Measurements from ENCODE around the gene OR5K4. TPM values are rescaled to one million over a fixed set of nuclear protein-coding genes. Genes with fewer than 3 reads are reported as not detected.
A peak's percentile ranks its signal among the peaks of the same experiment; 100 is the strongest.

Gene OR5K4
- not detected for total RNA-seq

DNA sequence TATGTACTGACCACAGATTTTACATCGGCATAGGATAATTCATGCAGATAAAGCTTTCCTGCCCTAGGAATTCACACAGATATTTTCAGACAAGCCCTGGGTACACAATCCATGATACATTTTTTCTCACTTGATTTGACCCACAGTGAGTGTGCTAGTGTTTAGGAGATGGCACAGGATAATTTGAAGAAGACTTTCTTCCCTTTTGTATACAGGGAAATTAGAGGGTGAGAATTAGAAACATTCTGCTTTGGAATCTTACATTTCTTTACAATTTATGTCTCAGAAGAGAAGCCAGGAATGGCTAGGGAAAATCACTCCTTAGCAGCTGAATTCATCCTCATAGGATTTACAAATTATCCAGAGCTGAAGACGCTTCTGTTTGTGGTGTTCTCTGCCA lies at the start of gene OR5K4:
Gene OR5K4 (plus strand): TSS at position 301 of the 400 bp plus-strand sequence. CDS start 0 bp downstream, at position 301.
- Mint-ChIP-seq H3K4me3 (no peak within 1 kb of the TSS), H3K36me3 (ENCODE audit: low read depth) (peaks cover 2% of the 10 kb centered on the region), H3K4me1 (ENCODE audit: low read depth) (no peaks in the 10 kb centered on the region), H3K27me3 (ENCODE audit: low read depth) (peaks cover 37% of the 10 kb centered on the region), H3K9me3 (ENCODE audit: insufficient read depth) (peaks cover 7% of the 10 kb centered on the region), H3K27ac (no peak within 1 kb of the TSS)
- no peak for ATAC-seq
- ChIA-PET POLR2A (no interaction called here), CTCF (no interaction called here)
- DNase-seq: no peak

DNA sequence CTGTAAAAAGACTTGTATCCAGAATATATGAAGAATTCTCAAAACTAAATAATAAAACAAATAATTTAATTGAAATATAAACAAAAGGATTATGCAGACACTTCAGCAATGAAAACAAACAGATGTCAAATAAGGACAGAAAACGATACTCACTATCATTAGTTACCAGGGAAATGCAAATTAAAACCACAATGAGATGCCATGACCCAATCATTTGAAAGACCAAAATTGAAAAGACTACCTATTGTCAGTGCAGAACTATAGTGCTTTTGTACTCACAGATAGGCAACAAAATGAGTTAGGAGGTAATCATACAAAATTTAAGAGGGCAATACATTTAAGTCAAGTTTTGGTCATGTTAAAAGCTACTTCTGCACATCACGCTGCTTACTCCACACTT lies 31.6 kb upstream of the OR5K4 start:
- H3K9me3 Mint-ChIP-seq (ENCODE audit: insufficient read depth): no peaks in the 10 kb centered on the region
- H3K4me1 Mint-ChIP-seq (ENCODE audit: low read depth): peaks cover 3% of the 10 kb centered on the region
- peaks cover 23% of the 10 kb centered on the region for H3K27me3 Mint-ChIP-seq (ENCODE audit: low read depth)
- H3K36me3 Mint-ChIP-seq (ENCODE audit: low read depth): no peaks in the 10 kb centered on the region
- DNase-seq (no peak), ATAC-seq (no peak)
- H3K4me3 Mint-ChIP-seq: no peak overlapping the region
- POLR2A ChIA-PET: interaction anchor here (0.6 kb wide), 1 partner anchor 186 kb away, joined by 3 read pairs; no protein-coding TSS in a partner anchor
- CTCF ChIA-PET: interaction anchor here (1.4 kb wide), 1 partner anchor 8 kb away, joined by 5 read pairs; no protein-coding TSS in a partner anchor
- no peak overlapping the region for H3K27ac Mint-ChIP-seq

DNA sequence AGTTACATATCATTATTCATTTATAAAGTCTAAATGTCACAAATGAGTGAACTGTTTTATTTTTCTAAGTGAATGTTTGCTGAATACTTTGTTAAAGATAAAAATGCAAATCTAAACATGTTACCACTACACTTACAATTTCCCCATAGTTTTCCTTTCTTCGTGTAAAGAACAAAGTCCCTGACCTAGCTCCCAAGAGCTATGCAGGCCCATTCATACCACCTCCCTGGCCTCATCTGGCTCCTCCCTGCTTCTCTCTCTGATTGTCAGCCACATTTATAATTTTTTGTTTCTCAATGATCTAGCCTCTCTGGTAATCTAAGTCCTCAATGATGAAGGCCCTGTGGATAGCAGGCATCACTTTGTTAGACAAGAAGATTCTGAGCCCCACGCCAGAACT lies 31.0 kb upstream of the OR5K4 start:
- Mint-ChIP-seq H3K4me3 (no peak overlapping the region), H3K4me1 (ENCODE audit: low read depth) (peaks cover 9% of the 10 kb centered on the region), H3K36me3 (ENCODE audit: low read depth) (no peaks in the 10 kb centered on the region), H3K27ac (no peak overlapping the region), H3K9me3 (ENCODE audit: insufficient read depth) (no peaks in the 10 kb centered on the region), H3K27me3 (ENCODE audit: low read depth) (peaks cover 26% of the 10 kb centered on the region)
- ChIA-PET CTCF (no interaction called here), POLR2A (interaction anchor here (0.6 kb wide), 1 partner anchor 186 kb away, joined by 3 read pairs; no protein-coding TSS in a partner anchor)
- DNase-seq: no peak
- ATAC-seq: no peak

- POLR2A ChIA-PET: no interaction called here
- Mint-ChIP-seq H3K36me3 (ENCODE audit: low read depth) (no peaks in the 10 kb centered on the region), H3K4me1 (ENCODE audit: low read depth) (peaks cover 12% of the 10 kb centered on the region), H3K4me3 (no peak overlapping the region), H3K27ac (no peak overlapping the region), H3K9me3 (ENCODE audit: insufficient read depth) (no peaks in the 10 kb centered on the region), H3K27me3 (ENCODE audit: low read depth) (peaks cover 30% of the 10 kb centered on the region)
- CTCF ChIA-PET: no interaction called here
- DNase-seq (no peak), ATAC-seq (no peak)
Measured at GRCh38 chr3:98323425-98323824, 30.2 kb upstream of the OR5K4 start.

- H3K27ac Mint-ChIP-seq: no peak overlapping the region
- H3K36me3 Mint-ChIP-seq (ENCODE audit: low read depth): no peaks in the 10 kb centered on the region
- peaks cover 15% of the 10 kb centered on the region for H3K4me1 Mint-ChIP-seq (ENCODE audit: low read depth)
- POLR2A ChIA-PET: no interaction called here
- H3K27me3 Mint-ChIP-seq (ENCODE audit: low read depth): peaks cover 33% of the 10 kb centered on the region
- no peaks in the 10 kb centered on the region for H3K9me3 Mint-ChIP-seq (ENCODE audit: insufficient read depth)
- DNase-seq: no peak
- CTCF ChIA-PET: interaction anchor here (1.1 to 2.8 kb wide), 2 partner anchors 19 to 285 kb away, joined by 3 to 11 read pairs; no protein-coding TSS in a partner anchor
- ATAC-seq: no peak
- no peak overlapping the region for H3K4me3 Mint-ChIP-seq
Measured at GRCh38 chr3:98325055-98325454, 28.6 kb upstream of the OR5K4 start.

GRCh38 chr3:98326105-98326893 lies 27.4 kb upstream of the OR5K4 start:
- no peak for ATAC-seq
- peaks cover 15% of the 10 kb centered on the region for H3K4me1 Mint-ChIP-seq (ENCODE audit: low read depth)
- CTCF ChIA-PET: interaction anchor here (1.3 to 2.8 kb wide), 3 partner anchors 19 to 286 kb away, joined by 3 to 11 read pairs (median 4); no protein-coding TSS in a partner anchor
- peaks cover 41% of the 10 kb centered on the region for H3K27me3 Mint-ChIP-seq (ENCODE audit: low read depth)
- POLR2A ChIA-PET: no interaction called here
- no peak for DNase-seq
- no peak overlapping the region for H3K27ac Mint-ChIP-seq
- no peaks in the 10 kb centered on the region for H3K9me3 Mint-ChIP-seq (ENCODE audit: insufficient read depth)
- H3K4me3 Mint-ChIP-seq: no peak overlapping the region
- no peaks in the 10 kb centered on the region for H3K36me3 Mint-ChIP-seq (ENCODE audit: low read depth)

- Mint-ChIP-seq H3K4me1 (ENCODE audit: low read depth) (peaks cover 15% of the 10 kb centered on the region), H3K4me3 (no peak overlapping the region), H3K36me3 (ENCODE audit: low read depth) (no peaks in the 10 kb centered on the region), H3K27me3 (ENCODE audit: low read depth) (peaks cover 42% of the 10 kb centered on the region), H3K27ac (no peak overlapping the region), H3K9me3 (ENCODE audit: insufficient read depth) (no peaks in the 10 kb centered on the region)
- ATAC-seq (peak; percentile 23), DNase-seq (no peak)
- ChIA-PET CTCF (interaction anchor here (1.3 to 2.8 kb wide), 3 partner anchors 18 to 287 kb away, joined by 3 to 11 read pairs (median 4); no protein-coding TSS in a partner anchor), POLR2A (no interaction called here)
Measured at GRCh38 chr3:98326945-98327344, 26.7 kb upstream of the OR5K4 start.

DNA sequence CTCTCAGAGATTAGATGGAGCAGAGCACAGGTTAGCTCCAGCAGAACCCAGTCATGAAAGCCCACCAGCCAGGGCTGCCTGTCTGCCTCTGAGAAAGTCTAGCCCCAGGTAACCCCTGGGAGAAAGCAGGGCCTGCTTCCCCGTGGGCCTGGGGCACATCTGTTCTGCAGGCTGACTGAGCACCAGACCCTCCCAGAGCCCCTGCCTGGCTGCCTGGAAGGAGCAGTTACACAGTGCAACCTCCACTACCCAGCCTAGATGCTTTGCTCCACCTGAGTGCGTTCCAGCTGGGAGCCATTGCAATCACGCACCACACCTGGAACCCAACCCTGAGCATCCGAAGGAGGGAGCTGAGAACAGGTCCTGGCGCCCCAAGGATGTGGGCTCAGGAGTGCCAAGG lies 24.7 kb upstream of the OR5K4 start:
- POLR2A ChIA-PET: no interaction called here
- Mint-ChIP-seq H3K27me3 (ENCODE audit: low read depth) (peaks cover 50% of the 10 kb centered on the region), H3K36me3 (ENCODE audit: low read depth) (no peaks in the 10 kb centered on the region), H3K27ac (no peak overlapping the region), H3K4me1 (ENCODE audit: low read depth) (peaks cover 15% of the 10 kb centered on the region), H3K9me3 (ENCODE audit: insufficient read depth) (no peaks in the 10 kb centered on the region), H3K4me3 (no peak overlapping the region)
- DNase-seq (no peak), ATAC-seq (peak; percentile 14)
- CTCF ChIA-PET: interaction anchor here (0.8 to 3.0 kb wide), 16 partner anchors 8 to 317 kb away, joined by 3 to 50 read pairs (median 4); no protein-coding TSS in a partner anchor

GRCh38 chr3:98329392-98330124 lies 24.1 kb upstream of the OR5K4 start:
- no peak overlapping the region for H3K27ac Mint-ChIP-seq
- POLR2A ChIA-PET: interaction anchor here (0.8 kb wide), 1 partner anchor 565 kb away, joined by 3 read pairs; the partner anchor contains the start of gene ARL6

GRCh38 chr3:98331329-98331728 lies 22.3 kb upstream of the OR5K4 start:
- peaks cover 50% of the 10 kb centered on the region for H3K27me3 Mint-ChIP-seq (ENCODE audit: low read depth)
- ChIA-PET POLR2A (no interaction called here), CTCF (interaction anchor here (0.8 kb wide), 1 partner anchor 15 kb away, joined by 3 read pairs; no protein-coding TSS in a partner anchor)
- DNase-seq (no peak), ATAC-seq (no peak)
- no peak overlapping the region for H3K27ac Mint-ChIP-seq
- H3K9me3 Mint-ChIP-seq (ENCODE audit: insufficient read depth): no peaks in the 10 kb centered on the region
- no peaks in the 10 kb centered on the region for H3K36me3 Mint-ChIP-seq (ENCODE audit: low read depth)
- H3K4me1 Mint-ChIP-seq (ENCODE audit: low read depth): peaks cover 15% of the 10 kb centered on the region
- no peak overlapping the region for H3K4me3 Mint-ChIP-seq

More at GRCh38 chr3:98329392-98330124, 24.1 kb upstream of the OR5K4 start:
- peak; percentile 86 for ATAC-seq
- Mint-ChIP-seq H3K4me1 (ENCODE audit: low read depth) (peaks cover 15% of the 10 kb centered on the region), H3K27me3 (ENCODE audit: low read depth) (peaks cover 57% of the 10 kb centered on the region), H3K4me3 (no peak overlapping the region), H3K36me3 (ENCODE audit: low read depth) (no peaks in the 10 kb centered on the region), H3K9me3 (ENCODE audit: insufficient read depth) (no peaks in the 10 kb centered on the region)
- DNase-seq: peak; percentile 66
- CTCF ChIA-PET: interaction anchor here (0.7 to 3.0 kb wide), 23 partner anchors 8 to 516 kb away, joined by 3 to 50 read pairs (median 3); no protein-coding TSS in a partner anchor

GRCh38 chr3:98333989-98334606 lies 19.6 kb upstream of the OR5K4 start:
- ATAC-seq: no peak
- H3K4me1 Mint-ChIP-seq (ENCODE audit: low read depth): peaks cover 4% of the 10 kb centered on the region
- no peaks in the 10 kb centered on the region for H3K9me3 Mint-ChIP-seq (ENCODE audit: insufficient read depth)
- ChIA-PET POLR2A (no interaction called here), CTCF (interaction anchor here (0.6 kb wide), 1 partner anchor 353 kb away, joined by 3 read pairs; no protein-coding TSS in a partner anchor)
- H3K4me3 Mint-ChIP-seq: no peak overlapping the region
- H3K27ac Mint-ChIP-seq: no peak overlapping the region
- peaks cover 48% of the 10 kb centered on the region for H3K27me3 Mint-ChIP-seq (ENCODE audit: low read depth)
- no peak for DNase-seq
- no peaks in the 10 kb centered on the region for H3K36me3 Mint-ChIP-seq (ENCODE audit: low read depth)
